SK-N-SH treated with all-trans-retinoic acid at 6 μM for 48 hours (cell line): ENCODE data around the gene WWTR1.

Experiments
- BACH2 ChIP-seq: fragments of 250-450 bp; sonication (Bioruptor Pico); IDR thresholded peaks from 2 replicates; pipeline ENCODE4 v1.9.0; 2021; ENCODE audit warnings: mild to moderate bottlenecking, borderline replicate concordance
- CSDC2 ChIP-seq: fragments of 250-450 bp; sonication (Bioruptor Pico); IDR thresholded peaks from 2 replicates; pipeline ENCODE4 v1.5.0; 2020; ENCODE audit warnings: mild to moderate bottlenecking, moderate library complexity
- ESRRG ChIP-seq: fragments of 250-450 bp; sonication (Bioruptor Pico); IDR thresholded peaks from 2 replicates; pipeline ENCODE4 v1.6.1; 2021; ENCODE audit warnings: mild to moderate bottlenecking
- OSR1 ChIP-seq: fragments of 250-450 bp; sonication (Bioruptor Pico); IDR thresholded peaks from 2 replicates; pipeline ENCODE4 v1.8.0; 2022; ENCODE audit warnings: moderate library complexity, mild to moderate bottlenecking, inconsistent platforms
- RARB ChIP-seq: fragments of 250-450 bp; sonication (Bioruptor Pico); IDR thresholded peaks from 2 replicates; pipeline ENCODE4 v1.8.0; 2021; ENCODE audit warnings: mild to moderate bottlenecking, moderate library complexity
- SNAI2 ChIP-seq: fragments of 250-450 bp; sonication (Bioruptor Pico); IDR thresholded peaks from 2 replicates; pipeline ENCODE4 v1.5.0; 2020; ENCODE audit warnings: mild to moderate bottlenecking, moderate library complexity
- TCF4 ChIP-seq: fragments of 250-450 bp; sonication (Bioruptor Pico); IDR thresholded peaks from 2 replicates; pipeline ENCODE4 v1.8.0; 2021; ENCODE audit warnings: mild to moderate bottlenecking, moderate library complexity, borderline replicate concordance
- ZFP3 ChIP-seq: fragments of 250-450 bp; sonication (Bioruptor Pico); IDR thresholded peaks from 2 replicates; pipeline ENCODE4 v1.5.0; 2020; ENCODE audit warnings: mild to moderate bottlenecking, moderate library complexity
- ZNF565 ChIP-seq: fragments of 450-650 bp; formaldehyde crosslinking; conservative IDR thresholded peaks from 2 replicates; pipeline ENCODE4 v1.5.0; 2020; ENCODE audit warnings: low read depth, mild to moderate bottlenecking, moderate library complexity
- TF ChIP-seq, protein P1 (sequence below): fragments of 250-450 bp; sonication (Bioruptor Pico); IDR thresholded peaks from 2 replicates; pipeline ENCODE4 v1.8.0; 2020; ENCODE audit warnings: mild to moderate bottlenecking, moderate library complexity, borderline replicate concordance

GRCh38 chr3:149487598-149488197 is 170.1 kb downstream of the WWTR1 start:
- TF ChIP-seq, protein P1, sequence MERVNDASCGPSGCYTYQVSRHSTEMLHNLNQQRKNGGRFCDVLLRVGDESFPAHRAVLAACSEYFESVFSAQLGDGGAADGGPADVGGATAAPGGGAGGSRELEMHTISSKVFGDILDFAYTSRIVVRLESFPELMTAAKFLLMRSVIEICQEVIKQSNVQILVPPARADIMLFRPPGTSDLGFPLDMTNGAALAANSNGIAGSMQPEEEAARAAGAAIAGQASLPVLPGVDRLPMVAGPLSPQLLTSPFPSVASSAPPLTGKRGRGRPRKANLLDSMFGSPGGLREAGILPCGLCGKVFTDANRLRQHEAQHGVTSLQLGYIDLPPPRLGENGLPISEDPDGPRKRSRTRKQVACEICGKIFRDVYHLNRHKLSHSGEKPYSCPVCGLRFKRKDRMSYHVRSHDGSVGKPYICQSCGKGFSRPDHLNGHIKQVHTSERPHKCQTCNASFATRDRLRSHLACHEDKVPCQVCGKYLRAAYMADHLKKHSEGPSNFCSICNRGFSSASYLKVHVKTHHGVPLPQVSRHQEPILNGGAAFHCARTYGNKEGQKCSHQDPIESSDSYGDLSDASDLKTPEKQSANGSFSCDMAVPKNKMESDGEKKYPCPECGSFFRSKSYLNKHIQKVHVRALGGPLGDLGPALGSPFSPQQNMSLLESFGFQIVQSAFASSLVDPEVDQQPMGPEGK = no peak
- no peak for TF ChIP-seq ZFP3 (CRISPR knock-in tag)
- no peak for TF ChIP-seq ESRRG (CRISPR knock-in tag)
- no peak for TF ChIP-seq BACH2 (CRISPR knock-in tag)
- no peak for TF ChIP-seq OSR1 (CRISPR knock-in tag)
- TF ChIP-seq SNAI2 (CRISPR knock-in tag) = no peak
- TF ChIP-seq TCF4 (CRISPR knock-in tag) = no peak
- no peak for TF ChIP-seq ZNF565 (CRISPR knock-in tag)
- no peak for TF ChIP-seq RARB (CRISPR knock-in tag)
- TF ChIP-seq CSDC2 (CRISPR knock-in tag) = no peak
